Measurements from ENCODE around the gene HSPA4. TPM values are rescaled to one million over a fixed set of nuclear protein-coding genes. Genes with fewer than 3 reads are reported as not detected.
A peak's percentile ranks its signal among the peaks of the same experiment; 100 is the strongest.

The HSPA4 gene
- total and polyA plus RNA-seq, 2 donors (not counting 1 experiment from before 2014, with no cell fraction given): 18.1 to 95.0 TPM

DNA sequence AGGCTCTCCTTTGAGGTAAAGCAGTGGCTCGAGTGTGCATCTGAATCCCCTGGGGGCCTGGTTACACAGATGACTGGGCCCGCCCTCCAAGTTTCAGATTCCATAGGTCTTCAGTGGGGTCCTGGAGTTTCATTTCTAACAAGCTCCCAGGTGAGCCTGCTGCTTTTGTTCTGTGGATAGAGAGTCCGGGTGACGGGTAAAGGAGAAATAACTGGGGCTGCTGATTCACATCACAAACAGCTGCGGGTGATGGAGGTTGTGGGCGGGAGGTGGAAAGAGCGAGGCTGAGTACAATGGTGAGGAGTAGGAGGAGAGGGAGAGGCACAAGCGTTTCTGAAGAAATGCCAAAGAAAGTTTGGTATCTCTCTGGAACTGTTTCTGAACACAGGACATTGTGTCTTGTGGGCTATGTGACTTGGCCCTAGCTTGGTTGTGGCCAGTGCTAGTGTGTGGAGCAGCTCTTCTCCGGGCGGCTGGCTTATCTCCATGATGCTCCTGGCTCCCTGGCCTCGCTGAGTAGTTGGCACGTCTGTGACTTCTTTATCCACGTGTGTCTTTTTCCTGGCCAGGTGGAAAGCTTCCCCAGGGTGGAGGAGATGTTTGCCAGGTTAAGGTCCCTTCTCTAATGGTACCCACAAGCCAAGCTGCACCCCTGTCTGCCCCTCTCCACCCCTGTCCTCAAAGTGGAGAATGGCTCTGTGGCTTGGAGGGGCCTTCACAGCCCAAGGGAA, 61.7 kb downstream of the HSPA4 start:
- POLR2A ChIA-PET: interaction anchor here (0.6 kb wide), 1 partner anchor 1940 kb away, joined by 3 read pairs; no protein-coding TSS in a partner anchor
- TF ChIP-seq, protein P1, sequence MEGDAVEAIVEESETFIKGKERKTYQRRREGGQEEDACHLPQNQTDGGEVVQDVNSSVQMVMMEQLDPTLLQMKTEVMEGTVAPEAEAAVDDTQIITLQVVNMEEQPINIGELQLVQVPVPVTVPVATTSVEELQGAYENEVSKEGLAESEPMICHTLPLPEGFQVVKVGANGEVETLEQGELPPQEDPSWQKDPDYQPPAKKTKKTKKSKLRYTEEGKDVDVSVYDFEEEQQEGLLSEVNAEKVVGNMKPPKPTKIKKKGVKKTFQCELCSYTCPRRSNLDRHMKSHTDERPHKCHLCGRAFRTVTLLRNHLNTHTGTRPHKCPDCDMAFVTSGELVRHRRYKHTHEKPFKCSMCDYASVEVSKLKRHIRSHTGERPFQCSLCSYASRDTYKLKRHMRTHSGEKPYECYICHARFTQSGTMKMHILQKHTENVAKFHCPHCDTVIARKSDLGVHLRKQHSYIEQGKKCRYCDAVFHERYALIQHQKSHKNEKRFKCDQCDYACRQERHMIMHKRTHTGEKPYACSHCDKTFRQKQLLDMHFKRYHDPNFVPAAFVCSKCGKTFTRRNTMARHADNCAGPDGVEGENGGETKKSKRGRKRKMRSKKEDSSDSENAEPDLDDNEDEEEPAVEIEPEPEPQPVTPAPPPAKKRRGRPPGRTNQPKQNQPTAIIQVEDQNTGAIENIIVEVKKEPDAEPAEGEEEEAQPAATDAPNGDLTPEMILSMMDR (IDR thresholded peaks at IDR 0.05): no peak
- no peak for TF ChIP-seq EZH2 (IDR thresholded peaks at IDR 0.05; ENCODE audit: borderline replicate concordance, insufficient read depth, low read depth, low read length, poor library complexity, severe bottlenecking)
- Histone ChIP-seq H4K20me1 (ENCODE audit: control insufficient read depth, insufficient read depth, low read length, poor library complexity, severe bottlenecking) (no peaks in the 10 kb centered on the region), H3K9me3 (ENCODE audit: control extremely low read depth in 1 of 3, control insufficient read depth in 2 of 3, insufficient read depth in 1 of 3, low read length in 2 of 3) (no peaks in the 10 kb centered on the region), H3K4me3 (ENCODE audit: control extremely low read depth in 1 of 5, extremely low read depth in 1 of 5, insufficient read depth in 1 of 5, low read depth in 2 of 5, low read length in 4 of 5) (no peak overlapping the region), H3K79me2 (ENCODE audit: control insufficient read depth, insufficient read depth, low read length) (peaks cover 4% of the 10 kb centered on the region), H3K9ac (ENCODE audit: low read length) (no peak overlapping the region), H3K36me3 (replicated peaks in 1 of 2; ENCODE audit: control extremely low read depth in 1 of 2, control insufficient read depth in 1 of 2, extremely low read depth in 1 of 2, insufficient read depth in 2 of 2, low read length in 1 of 2) (no peaks in the 10 kb centered on the region), H2AFZ (ENCODE audit: insufficient read depth, low read depth, low read length, poor library complexity, severe bottlenecking) (no peak overlapping the region), H3K27me3 (replicated peaks in 1 of 4; ENCODE audit: control extremely low read depth in 1 of 4, control insufficient read depth in 3 of 4, insufficient read depth in 4 of 4, low read length in 3 of 4) (no peaks in the 10 kb centered on the region), H3K4me1 (ENCODE audit: control insufficient read depth in 2 of 2, insufficient read depth in 2 of 2, low read length in 2 of 2) (peaks cover 15 to 17% of the 10 kb centered on the region in 2 donors), H3K4me2 (replicated peaks; ENCODE audit: low read depth, low read length, poor library complexity, severe bottlenecking) (peak overlapping the region; percentile 20), H3K27ac (ENCODE audit: low read length in 2 of 2) (no peak overlapping the region)
- Mint-ChIP-seq H3K27me3 (no peaks in the 10 kb centered on the region), H3K27ac (peak overlapping the region; percentile 21), H3K9me3 (ENCODE audit: insufficient read depth) (no peaks in the 10 kb centered on the region), H3K4me3 (no peak overlapping the region), H3K4me1 (peaks cover 39% of the 10 kb centered on the region)
- 66% methylated on average over 12 of the region's 13 CpGs for WGBS (ENCODE audit: insufficient coverage)
- DNase-seq (peak; percentile 37), ATAC-seq (ENCODE audit: low read depth) (no peak)
- intact Hi-C loops (cut with micrococcal nuclease): loop anchor here (5.0 to 10.0 kb wide), 3 partner anchors 309 to 1031 kb away; partner anchors contain the start of gene FSTL4
- CTCF ChIA-PET: interaction anchor here (0.7 to 2.1 kb wide), 13 partner anchors 15 to 926 kb away, joined by 3 to 4 read pairs (median 4); no protein-coding TSS in a partner anchor

Data from B cell (primary cell).